HG03196 (cell line): ENCODE data around the gene MBNL1.
A peak's percentile ranks its signal among the peaks of the same experiment; 100 is the strongest.

ENCODE experiments used
- ATAC-seq: cut with Tn5 transposase; IDR thresholded peaks from one replicate; pipeline ENCODE4 v1.9.1; 2021; ENCODE audit not compliant: unreplicated experiment

The MBNL1 gene

GRCh38 chr3:152252755-152253154 lies 16.0 kb upstream of the MBNL1 start:
- no peak for ATAC-seq

DNA sequence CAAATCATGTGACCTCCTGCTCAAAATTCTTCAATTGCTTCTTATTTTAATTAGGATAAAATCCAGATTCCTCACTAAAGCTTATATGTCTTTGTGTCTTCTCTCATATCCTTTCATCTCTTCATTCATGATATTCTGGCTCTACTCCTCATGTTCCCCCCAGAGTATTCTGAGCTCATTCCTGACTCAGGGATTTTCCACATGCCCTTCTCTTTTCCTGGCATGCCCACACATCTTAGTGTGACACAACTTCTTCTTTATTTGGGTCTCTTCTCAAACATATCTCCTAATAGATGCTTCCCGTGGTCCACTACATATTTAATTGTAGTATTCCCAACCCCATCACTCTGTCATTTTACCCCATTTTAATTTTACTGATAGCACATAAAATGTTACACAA lies 15.2 kb upstream of the MBNL1 start:
- ATAC-seq: no peak

GRCh38 chr3:152254041-152254440 lies 14.7 kb upstream of the MBNL1 start:
- no peak for ATAC-seq

DNA sequence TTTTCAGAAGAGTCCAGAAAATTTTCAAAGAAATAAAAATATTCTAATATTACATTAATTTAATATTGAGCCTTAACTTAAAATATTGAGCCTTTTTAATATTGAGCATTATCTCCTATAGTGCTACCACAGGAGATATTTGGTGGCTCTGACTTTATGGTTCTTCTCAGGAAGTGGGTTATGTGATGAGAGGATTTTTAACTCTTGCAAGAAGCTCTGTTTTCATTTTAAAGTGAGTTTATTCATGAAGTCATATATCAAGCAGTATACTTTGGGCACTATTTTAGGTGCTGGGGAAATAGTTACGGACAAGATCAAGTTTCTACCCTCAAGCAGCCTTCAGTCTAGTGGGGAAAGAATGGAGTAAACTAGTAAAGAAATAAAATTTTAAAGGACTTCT lies 13.4 kb upstream of the MBNL1 start:
- no peak for ATAC-seq

DNA sequence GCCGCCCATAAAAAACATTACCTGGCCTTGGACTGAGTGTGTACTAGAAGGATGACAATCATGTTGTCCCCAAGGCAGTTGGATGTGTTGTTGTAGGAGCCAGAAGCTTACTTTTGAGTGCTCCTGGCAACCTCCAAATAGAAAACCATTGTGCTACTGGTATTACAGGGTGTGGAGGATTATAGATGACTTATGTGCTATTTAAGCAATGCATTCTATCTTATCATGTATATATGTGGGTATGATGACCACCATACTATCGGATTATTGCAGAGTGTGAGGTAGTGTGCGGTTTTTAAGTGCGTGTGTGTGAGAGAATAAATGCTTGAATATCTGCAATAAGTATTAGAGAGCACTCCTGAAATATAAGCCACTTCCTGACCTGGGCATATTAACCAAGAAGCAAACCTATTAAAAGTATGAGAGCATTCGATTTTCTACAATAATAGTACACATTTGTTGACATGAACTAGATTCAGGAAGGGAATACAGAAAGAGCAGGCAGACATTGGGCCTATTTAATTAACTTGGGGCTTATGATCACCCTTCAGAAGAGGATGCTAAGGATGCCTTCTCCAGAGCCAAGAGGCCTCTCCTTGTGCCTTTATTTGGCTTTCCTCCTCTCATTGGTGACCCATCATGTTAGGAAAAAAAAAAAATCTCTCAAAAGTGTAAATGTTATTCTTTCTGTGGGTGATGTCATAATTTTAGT lies 11.7 kb upstream of the MBNL1 start:
- peak; percentile 12 for ATAC-seq

GRCh38 chr3:152257563-152258035 lies 11.1 kb upstream of the MBNL1 start:
- peak; percentile 74 for ATAC-seq

GRCh38 chr3:152258448-152259393 lies 10.0 kb upstream of the MBNL1 start:
- ATAC-seq: peak; percentile 39

DNA sequence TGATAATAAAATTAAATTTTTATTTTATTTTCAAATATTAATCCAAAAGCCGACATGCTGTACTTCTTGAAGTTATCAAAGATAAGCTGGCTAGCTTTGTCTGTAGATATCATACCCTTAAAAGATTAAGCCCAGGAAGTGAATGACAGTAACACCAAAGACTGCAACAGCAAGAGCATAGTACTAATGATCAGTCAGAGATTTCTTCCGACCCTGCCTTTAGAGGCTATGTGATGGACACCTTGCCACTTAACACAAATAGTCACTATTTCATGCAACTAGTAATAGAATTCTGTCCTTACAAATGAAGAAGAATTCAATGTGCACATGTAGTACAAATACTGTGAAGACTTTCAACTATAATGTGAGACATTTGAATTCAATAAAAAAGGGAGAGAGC lies 9.3 kb upstream of the MBNL1 start:
- no peak for ATAC-seq

DNA sequence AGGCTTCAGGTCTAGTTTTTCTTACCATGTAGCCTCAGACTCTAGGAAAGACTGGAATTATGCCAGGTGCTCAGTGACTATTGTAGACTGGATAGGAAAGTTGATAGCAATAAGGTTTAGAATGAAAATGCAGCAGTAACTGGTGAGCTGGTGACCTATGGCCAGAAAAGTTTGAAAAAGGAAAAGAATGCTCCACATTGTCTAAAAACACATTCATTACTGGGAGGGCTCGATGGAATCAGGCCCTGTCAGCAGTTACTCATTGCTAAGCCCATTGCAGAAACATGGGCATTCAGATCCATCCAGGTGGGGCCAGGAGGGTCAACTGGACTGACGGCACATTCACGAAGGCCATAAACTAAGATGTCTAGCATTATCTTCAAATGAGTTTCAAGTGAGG lies 8.7 kb upstream of the MBNL1 start:
- ATAC-seq: no peak

GRCh38 chr3:152260529-152260928 lies 8.2 kb upstream of the MBNL1 start:
- ATAC-seq: no peak

DNA sequence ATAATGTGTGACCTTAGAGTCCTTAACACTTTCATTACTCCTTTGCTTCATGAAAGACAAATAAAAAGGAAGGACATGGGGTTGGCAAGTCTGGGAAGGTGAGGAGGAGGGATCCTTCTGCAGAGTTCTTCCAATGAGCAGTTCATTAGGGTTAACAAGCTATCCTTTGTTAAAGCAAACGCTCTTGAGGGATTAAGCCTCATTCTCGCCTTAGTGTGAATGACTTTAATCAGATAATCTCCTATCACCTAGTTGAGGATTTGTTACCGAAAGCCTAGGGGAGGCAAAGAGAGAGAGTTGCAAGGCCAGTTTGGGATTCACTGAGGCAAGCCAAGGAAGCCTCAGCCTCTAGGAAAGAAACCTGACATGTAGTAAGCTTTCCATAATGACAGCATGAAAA lies 7.4 kb upstream of the MBNL1 start:
- no peak for ATAC-seq

- no peak for ATAC-seq
These were observed 5.0 kb upstream of the MBNL1 start for GRCh38 chr3:152263711-152264110.

DNA sequence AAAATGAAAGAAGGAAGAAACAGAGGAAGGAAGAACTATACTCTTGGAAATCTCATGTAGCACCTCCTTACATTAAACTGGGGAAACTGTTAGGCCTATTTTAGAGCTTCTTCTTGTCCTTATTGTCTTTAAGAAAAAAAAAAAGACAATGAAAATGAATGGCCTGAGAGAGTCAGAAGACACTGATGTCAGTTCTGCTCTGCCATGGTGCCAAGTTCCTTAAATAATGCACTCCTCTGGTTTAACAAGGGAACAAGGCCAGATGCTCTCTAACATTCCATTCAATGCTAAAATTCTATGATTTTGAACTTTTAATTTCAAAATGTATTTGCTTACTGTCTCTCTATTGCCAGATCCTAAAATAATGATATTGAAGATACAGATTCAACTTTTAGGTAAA lies 4.4 kb upstream of the MBNL1 start:
- ATAC-seq: no peak

- no peak for ATAC-seq
These were observed 2.3 kb upstream of the MBNL1 start for GRCh38 chr3:152266221-152266995.

GRCh38 chr3:152267831-152268554 lies 736 bp upstream of the MBNL1 start:
- no peak for ATAC-seq

DNA sequence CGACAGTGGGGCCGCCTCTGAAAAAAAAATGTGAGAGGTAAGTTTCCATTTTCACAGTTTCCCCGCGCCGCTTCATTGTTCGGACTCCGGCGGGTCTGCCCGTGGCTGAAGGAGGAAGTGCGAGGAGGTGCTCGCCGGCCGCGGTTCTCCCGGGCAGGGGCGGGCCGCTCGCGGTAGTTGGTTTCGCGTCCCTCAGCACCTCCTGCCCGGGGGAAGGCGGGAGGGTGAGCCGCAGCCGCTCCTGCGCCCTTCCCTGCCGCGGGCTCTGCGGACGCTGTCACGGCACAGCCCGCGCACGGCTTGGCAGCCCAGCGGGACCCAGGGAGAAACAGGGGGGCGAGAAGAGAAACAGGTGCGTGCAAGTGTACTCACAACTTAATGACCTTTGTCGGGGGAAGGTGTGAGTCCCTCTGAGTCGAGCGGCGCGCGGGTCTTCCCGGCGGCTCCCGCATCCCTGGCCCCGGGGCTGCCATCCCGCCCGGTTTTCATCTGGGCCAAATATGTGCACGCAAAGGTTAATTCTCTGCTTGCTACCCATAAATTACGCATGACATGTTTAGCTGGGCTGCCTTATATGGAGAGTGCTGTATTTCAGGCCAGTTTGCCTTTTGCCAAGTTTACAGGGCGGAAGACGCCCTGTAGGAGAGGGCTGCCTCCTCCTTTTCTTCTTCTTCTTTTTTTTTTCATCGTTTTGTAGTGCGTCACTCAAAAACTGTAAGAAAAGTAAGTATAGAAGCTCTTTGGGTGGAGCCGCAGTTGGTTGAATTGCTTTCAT lies 514 bp downstream of the MBNL1 start:
- peak; percentile 54 for ATAC-seq

DNA sequence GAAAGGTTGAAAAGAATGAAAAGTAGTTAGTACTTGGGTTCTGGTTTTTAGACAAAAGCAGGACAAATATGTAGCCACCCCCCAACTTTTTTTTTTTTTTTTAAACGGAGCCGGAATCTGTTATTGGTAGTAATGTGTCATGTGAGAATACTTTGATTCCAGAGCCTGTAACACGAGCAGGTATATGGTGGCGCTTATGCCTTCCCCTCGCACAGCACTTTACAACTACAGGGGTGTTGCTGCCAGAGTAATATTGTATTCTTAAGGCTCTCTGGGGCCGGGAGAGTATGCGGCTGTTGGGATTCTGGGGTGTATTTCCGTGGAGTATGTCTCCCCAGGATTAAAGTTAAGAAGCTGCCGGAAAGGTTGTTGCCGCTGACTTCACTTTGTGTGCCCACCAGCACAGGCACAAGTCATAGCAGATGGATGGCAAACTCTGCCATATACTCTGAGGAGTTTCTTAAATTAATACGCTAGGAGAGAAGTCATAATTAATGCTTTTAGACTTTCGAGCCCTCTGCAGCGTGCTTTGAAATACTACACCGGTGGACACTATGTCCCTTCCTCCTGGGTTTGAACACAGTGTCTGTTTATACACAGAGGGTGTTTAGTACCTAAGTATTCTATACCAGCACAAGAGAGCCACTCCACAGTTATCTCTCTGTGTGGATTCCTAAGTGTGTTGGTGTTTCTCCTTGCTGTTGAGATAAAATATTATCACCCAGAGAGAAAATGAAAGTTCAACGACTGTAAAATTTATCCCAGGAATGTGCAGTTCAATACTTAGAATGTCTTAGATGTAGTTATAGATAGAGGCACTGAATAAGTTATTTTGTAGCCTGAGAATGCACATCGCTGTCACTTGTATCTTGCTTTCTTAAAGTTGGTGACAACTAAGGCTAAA lies 1.4 kb downstream of the MBNL1 start:
- ATAC-seq: no peak

DNA sequence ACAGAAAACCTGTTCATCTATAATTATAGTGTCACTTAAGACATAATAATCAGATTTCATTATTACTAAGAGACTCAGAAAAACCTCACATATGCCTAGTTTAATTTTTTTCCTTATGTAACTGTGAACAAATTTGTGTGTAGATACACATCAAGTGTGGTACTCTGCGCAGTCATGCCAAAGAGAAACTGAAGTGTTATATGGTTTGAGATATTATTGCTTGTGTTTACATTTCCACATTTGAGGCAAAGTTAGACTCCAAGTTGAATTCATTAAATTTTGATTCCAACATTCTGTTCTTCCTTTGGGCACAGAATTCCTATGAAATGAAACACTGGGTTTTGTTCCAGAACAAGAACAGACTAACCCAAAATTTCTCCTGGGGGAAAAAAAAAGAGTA lies 2.2 kb downstream of the MBNL1 start:
- no peak for ATAC-seq
